HG02588 (cell line): ENCODE data around the gene IVL.

Experiments
- ATAC-seq: cut with Tn5 transposase; IDR thresholded peaks from one replicate; pipeline ENCODE4 v1.9.1; 2021; ENCODE audit warnings: mild to moderate bottlenecking, moderate library complexity; ENCODE audit not compliant: unreplicated experiment

The IVL gene

DNA sequence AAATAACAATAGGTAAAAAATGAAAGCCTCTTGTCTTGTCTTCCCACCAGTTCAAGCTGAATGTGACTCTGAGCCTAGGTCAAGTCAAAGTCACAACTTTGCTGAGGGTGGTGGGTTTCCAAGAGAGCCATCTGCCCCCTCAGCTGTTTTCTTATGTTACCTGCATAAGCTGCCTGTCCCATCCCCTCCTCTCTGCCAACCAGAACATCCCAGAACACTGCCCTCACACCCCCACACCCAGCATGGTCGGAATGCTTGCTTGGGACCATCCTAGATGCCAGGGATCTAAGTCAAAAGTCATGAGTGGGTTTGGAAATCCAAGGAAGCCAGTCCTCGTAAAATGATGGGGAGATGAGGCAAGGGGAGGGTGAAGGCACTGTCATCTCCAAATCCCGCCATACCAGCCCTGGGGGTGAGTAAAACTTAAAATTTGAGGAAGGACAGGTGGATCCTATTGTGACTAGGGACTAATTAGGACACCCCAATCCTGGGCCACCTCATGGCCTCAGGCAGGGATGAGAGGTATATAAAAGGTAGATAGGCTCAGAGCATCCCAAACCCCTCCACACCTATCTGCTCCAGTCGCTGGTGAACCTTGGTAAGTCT, 38.4 kb downstream of the IVL start, which contains the start of gene SPRR5:
Gene SPRR5 (plus strand): TSS at position 556 of the 606 bp plus-strand sequence. CDS start 1,349 bp downstream, outside the sequence.
- ATAC-seq, result no peak

DNA sequence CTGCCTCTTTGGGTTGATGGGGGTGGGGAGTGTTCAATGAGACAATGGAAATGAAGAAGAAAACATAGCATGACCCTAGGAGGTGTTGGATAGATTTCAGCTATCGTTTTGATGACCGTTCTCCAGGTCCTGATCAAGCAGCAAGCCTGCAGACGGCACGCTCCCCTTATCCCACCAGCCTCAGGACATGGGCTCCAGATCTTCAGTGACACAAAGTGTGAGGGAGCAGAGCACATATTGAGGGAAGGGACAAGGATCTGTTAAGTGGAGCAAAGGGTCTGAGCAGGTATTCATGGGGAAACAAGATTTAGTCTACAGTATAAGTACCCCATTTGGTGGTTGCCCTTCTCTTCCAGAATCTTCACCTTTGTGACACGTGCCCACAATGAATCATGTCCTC, 43.4 kb downstream of the IVL start:
- ATAC-seq, result no peak

DNA sequence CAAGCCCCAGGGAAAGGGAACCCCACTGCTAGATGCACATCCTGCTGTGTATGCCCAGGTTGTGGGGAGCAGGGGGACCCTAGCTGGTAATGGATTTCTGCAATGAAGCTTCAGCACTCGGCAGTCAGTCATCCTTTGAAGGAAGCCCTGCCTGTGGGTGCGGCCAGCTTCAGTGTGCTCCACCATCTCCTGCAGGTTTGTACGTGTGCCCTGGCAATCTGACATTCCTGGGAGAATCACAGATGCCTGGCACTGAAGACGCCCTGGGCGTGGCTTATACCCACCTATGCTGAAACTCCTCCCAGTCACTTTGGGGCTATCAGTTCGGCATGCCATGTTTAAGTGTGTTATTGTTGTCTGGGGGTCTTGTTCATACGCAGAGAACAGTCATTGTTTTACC, 45.4 kb downstream of the IVL start:
- no peak for ATAC-seq

DNA sequence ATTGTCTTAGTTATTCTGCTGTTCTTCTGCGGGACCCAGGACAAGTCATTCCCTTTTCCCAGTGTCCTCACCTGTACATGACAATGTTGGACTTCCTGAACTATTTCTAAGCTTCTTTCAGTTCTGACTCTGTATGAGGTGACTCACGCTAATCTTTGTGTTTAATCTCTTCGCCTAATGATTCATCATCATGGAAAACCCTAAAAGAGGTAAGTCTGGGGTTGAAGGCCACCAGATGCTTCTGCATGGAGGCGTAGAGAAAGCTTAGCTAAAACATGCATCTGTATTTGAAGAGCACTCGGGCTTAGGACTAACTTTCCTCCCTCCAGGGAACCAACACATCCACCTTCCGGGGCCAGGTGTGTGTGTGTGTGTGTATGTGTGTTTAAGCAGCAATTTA, 46.1 kb downstream of the IVL start:
- no peak for ATAC-seq

DNA sequence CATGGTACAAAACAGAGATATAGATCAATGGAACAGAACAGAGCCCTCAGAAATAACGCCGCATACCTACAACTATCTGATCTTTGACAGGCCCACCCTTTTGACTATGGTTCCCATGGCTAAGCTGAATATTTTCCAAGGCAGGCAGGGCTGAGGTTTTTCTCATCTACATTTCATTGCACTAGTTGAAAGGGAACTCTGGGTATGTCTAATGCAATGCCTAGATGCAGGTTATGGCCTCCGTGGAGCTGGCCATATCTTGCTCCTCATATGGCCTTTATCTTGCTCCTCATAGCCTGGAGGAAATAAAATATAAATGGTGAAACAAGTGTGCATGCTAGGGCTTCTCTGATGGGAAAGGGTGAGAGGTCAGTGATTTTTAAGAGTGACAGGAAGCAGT, 49.2 kb downstream of the IVL start:
- ATAC-seq, result no peak

DNA sequence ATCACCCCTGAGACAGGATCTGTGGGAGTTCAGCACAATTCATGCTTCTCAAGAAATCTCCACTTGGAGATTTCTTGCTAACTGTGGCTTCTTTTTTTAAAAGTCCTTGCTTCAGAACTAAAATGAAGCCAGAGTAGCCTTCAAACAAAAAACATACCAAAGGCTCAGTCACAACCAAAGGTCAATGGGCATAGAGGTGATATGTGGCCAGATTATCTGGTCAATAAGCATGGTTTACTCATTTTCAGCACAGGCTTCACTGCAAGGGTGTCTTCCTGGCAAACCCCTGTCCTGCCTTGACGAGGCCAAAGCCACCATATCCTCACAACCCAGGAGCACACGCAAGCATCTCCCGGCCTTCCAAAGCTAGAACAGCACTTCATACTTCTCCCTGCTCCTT, 50.9 kb downstream of the IVL start:
- ATAC-seq, result no peak

DNA sequence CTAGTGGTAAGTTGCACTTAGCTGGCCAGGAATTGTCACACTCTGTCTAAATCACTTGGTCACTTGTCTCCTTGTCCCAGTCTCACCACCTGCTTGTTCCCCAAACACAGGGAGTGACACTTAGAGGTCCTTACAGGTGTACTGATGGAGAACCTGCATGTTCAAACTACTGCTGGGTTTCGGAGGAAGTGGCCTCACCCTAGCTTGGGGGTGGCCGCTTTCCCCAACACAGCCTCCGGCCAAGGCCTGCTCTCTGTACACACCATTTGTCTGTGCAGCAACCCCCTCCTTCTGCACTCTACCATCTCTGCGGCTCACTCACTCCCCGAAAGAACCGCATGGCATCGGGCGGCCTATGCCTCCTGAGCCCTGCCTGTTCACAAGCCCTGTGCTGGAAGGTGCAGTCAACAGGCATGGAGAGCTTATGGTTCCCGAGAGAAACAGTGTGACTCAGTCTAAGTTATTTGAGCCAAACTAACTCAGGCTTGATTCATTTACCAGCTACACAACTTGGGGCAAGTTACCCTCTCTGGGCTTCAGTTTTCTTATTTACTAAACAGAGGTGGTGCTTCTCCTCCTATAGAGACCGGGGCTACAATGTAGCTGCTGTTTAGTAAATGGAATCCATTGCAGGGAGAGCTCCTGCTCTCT, 51.6 kb downstream of the IVL start:
- no peak for ATAC-seq

DNA sequence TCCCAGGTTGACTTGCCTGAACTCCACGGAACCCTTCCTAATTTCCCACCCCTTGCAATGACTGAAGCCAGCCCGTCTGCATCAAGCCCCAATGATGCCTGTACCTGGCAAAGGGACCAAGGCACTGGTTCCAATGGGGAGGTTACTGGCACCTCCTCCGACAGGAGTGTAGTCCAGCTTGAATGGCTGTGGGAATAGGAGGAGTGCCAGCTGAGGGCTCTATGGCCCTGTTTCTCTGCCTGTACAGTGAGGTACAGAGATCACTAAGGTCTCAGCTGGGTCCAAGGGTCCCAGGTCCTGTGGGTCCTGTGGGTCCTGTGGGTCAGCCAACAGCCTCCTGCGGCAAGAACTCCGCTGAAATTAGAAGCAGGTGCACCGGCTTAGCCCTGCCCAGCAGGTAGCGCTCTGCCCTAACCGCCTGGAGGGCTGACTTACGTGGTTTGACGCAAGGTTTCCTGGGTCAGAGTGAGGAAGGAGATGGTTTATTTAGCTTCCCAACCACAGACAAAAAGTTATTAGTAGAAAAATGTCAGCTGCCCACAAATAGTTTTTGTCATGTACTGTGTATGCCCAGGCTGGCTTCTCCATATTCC, 52.2 kb downstream of the IVL start:
- no peak for ATAC-seq
